HepG2 (cell line): Measurements from ENCODE around the gene GBA2. TPM values are rescaled to one million over a fixed set of nuclear protein-coding genes. Genes with fewer than 3 reads are reported as not detected.

Source experiments
- ATAC-seq: fragments of 200-7000 bp; cut with Tn5 transposase; 3 replicates; pipeline ENCODE4 v1.9.1; 2020; ENCODE audit warnings: mild to moderate bottlenecking, moderate library complexity
- BruUV-seq: library from RNA; stranded (reverse); fragments of 400-500 nt; replicated peaks from 2 replicates; lab custom pipeline; 2021; lab: Mats Ljungman, UMichigan
- CTCF ChIA-PET: fragments of 300-600 bp; formaldehyde crosslinking; extraction: SDS; loops from one replicate; lab custom pipeline; 2021; ENCODE audit warnings: low total read pairs, inconsistent platforms, low intra/inter-chr PET ratio; lab: Yijun Ruan, JAX
- POLR2A ChIA-PET: fragments of 350-600 bp; sonication (Branson Sonifier 250); formaldehyde crosslinking; loops from one replicate; lab custom pipeline; 2020; ENCODE audit warnings: antibody characterized with exemption, inconsistent platforms; lab: Yijun Ruan, JAX
- DNase-seq: peaks from one replicate; pipeline ENCODE4 v3.0.0-alpha.2; 2015; ENCODE audit warnings: low spot score
- FAIRE-seq: peaks from 3 replicates; lab custom pipeline; 2011; peaks lifted over from hg19 to GRCh38; lab: Jason Lieb, UNC
- H2AFZ ChIP-seq: one replicate; pipeline ENCODE4 v1.6.1; 2011; ENCODE audit warnings: low read length, inconsistent platforms
- H3K27ac ChIP-seq: fragments of 300-600 bp; 3 replicates; pipeline ENCODE4 v1.8.0; 2011; ENCODE audit warnings: mixed run types, mild to moderate bottlenecking, mixed read lengths, low read length, inconsistent platforms; ENCODE audit not compliant: insufficient read depth; ENCODE audit errors: extremely low read length
- H3K27me3 ChIP-seq, 2 experiments: fragments of 200-600 bp in 1 of 2; 2 replicates in 1 of 2; 3 replicates in 1 of 2; pipeline versions ENCODE4 v1.6.0 to v1.8.0; 2011; ENCODE audit warnings: low read length in 2 of 2, mild to moderate bottlenecking in 2 of 2, moderate library complexity in 2 of 2, inconsistent platforms in 1 of 2; ENCODE audit not compliant: insufficient read depth in 2 of 2, control insufficient read depth in 1 of 2
- H3K36me3 ChIP-seq, 2 experiments: fragments of 200-600 bp in 1 of 2; replicated peaks in 1 of 2; 2 replicates in 1 of 2; 3 replicates in 1 of 2; pipeline versions ENCODE4 v1.5.1 to v1.8.0; 2011; ENCODE audit warnings: low read length in 2 of 2, inconsistent platforms in 1 of 2; ENCODE audit not compliant: insufficient read depth in 2 of 2, control insufficient read depth in 1 of 2
- H3K4me1 ChIP-seq: 2 replicates; pipeline ENCODE4 v1.5.1; 2012; ENCODE audit warnings: low read length, inconsistent platforms; ENCODE audit not compliant: insufficient read depth
- H3K4me2 ChIP-seq: 2 replicates; pipeline ENCODE4 v1.6.0; 2011; ENCODE audit warnings: low read depth, low read length, inconsistent platforms
- H3K4me3 ChIP-seq, 3 experiments: fragments of 200-600 bp in 1 of 3; sonication (generic), shearing (Covaris generic) in 1 of 3; replicated peaks in 1 of 3; 2 replicates each; pipeline ENCODE4 v1.5.1; 2011 to 2016; ENCODE audit warnings: low read length in 3 of 3, inconsistent platforms in 2 of 3, low read depth in 2 of 3, mild to moderate bottlenecking in 2 of 3, control low read depth in 1 of 3, mixed read lengths in 1 of 3; ENCODE audit not compliant: insufficient read depth in 1 of 3
- H3K79me2 ChIP-seq: one replicate; pipeline ENCODE4 v1.6.1; 2011; ENCODE audit warnings: low read length, inconsistent platforms; ENCODE audit not compliant: insufficient read depth
- H3K9ac ChIP-seq: 2 replicates; pipeline ENCODE4 v1.6.0; 2011; ENCODE audit warnings: mild to moderate bottlenecking, low read depth, low read length, inconsistent platforms; ENCODE audit not compliant: insufficient read depth
- H3K9me3 ChIP-seq: 2 replicates; pipeline ENCODE4 v1.5.1; 2012; ENCODE audit warnings: mild to moderate bottlenecking, low read length
- H4K20me1 ChIP-seq: 2 replicates; pipeline ENCODE4 v1.6.0; 2011; ENCODE audit warnings: inconsistent platforms, mild to moderate bottlenecking, low read length, moderate library complexity; ENCODE audit not compliant: insufficient read depth
- CBX5 ChIP-seq: sonication (generic); formaldehyde crosslinking; IDR thresholded peaks from 2 replicates; pipeline ENCODE4 v1.4.0; 2020; ENCODE audit warnings: missing genetic modification reagents, borderline replicate concordance
- CEBPB ChIP-seq: IDR thresholded peaks from 2 replicates; pipeline ENCODE4 v1.6.1; 2011; ENCODE audit warnings: low read depth, low read length, improper control_type of control experiment, borderline replicate concordance
- MTA3 ChIP-seq: sonication (generic); formaldehyde crosslinking; IDR thresholded peaks from 2 replicates; pipeline ENCODE4 v1.4.0; 2020; ENCODE audit warnings: missing genetic modification reagents
- NCOA1 ChIP-seq: sonication (generic); formaldehyde crosslinking; IDR thresholded peaks from 2 replicates; pipeline ENCODE4 v1.9.0; 2021; ENCODE audit warnings: missing genetic modification reagents
- NCOR1 ChIP-seq: fragments of 200-600 bp; sonication (generic); IDR thresholded peaks from 2 replicates; pipeline ENCODE4 v1.7.0; 2017; ENCODE audit warnings: antibody characterized with exemption, low read length, borderline replicate concordance
- NR1H2 ChIP-seq: sonication (generic); formaldehyde crosslinking; IDR thresholded peaks from 2 replicates; pipeline ENCODE4 v1.8.1; 2022; ENCODE audit warnings: low read depth, missing genetic modification reagents, borderline replicate concordance
- PAWR ChIP-seq: sonication (generic); formaldehyde crosslinking; IDR thresholded peaks from 2 replicates; pipeline ENCODE4 v1.4.0; 2020; ENCODE audit warnings: missing genetic modification reagents, mild to moderate bottlenecking, borderline replicate concordance
- RAD51 ChIP-seq: fragments of 450-650 bp; IDR thresholded peaks from 2 replicates; pipeline ENCODE4 v1.6.1; 2016; ENCODE audit warnings: borderline replicate concordance
- RARA ChIP-seq: IDR thresholded peaks from 2 replicates; pipeline ENCODE4 v1.6.1; 2016; ENCODE audit warnings: missing genetic modification reagents, missing compliant biosample characterization
- SMC3 ChIP-seq: IDR thresholded peaks from 2 replicates; pipeline ENCODE4 v1.6.1; 2011; ENCODE audit warnings: low read length, improper control_type of control experiment
- WIZ ChIP-seq: sonication (generic); formaldehyde crosslinking; IDR thresholded peaks from 2 replicates; pipeline ENCODE4 v1.5.1; 2020; ENCODE audit warnings: mild to moderate bottlenecking, missing genetic modification reagents
- ZFP82 ChIP-seq: sonication (generic); formaldehyde crosslinking; IDR thresholded peaks from 2 replicates; pipeline ENCODE4 v1.5.1; 2020; ENCODE audit warnings: mild to moderate bottlenecking, missing genetic modification reagents, borderline replicate concordance
- ZMYM2 ChIP-seq: sonication (generic); formaldehyde crosslinking; IDR thresholded peaks from 2 replicates; pipeline ENCODE4 v1.8.0; 2022; ENCODE audit warnings: mild to moderate bottlenecking, missing genetic modification reagents
- ZNF354B ChIP-seq: sonication (generic); formaldehyde crosslinking; IDR thresholded peaks from 2 replicates; pipeline ENCODE4 v1.8.0; 2022; ENCODE audit warnings: mild to moderate bottlenecking, missing genetic modification reagents
- WGBS: methylation state at CpG from one replicate; pipeline ENCODE4 v1.1.6; 2017; ENCODE audit warnings: low lambda C conversion rate; 5-methylcytosine and 5-hydroxymethylcytosine counted together
- in situ Hi-C: cut with HindIII; loops from 2 replicates; pipeline ENCODE4 v1.10.0; 2017; ENCODE audit warnings: low pct_unique_long_range_greater_than_20kb; ENCODE audit not compliant: extremely low pct_ligation_motif_present
- intact Hi-C: fragments of 100-400 bp; cut with micrococcal nuclease; formaldehyde crosslinking; loops from one replicate; pipeline ENCODE4 v1.10.0; 2022; ENCODE audit not compliant: unreplicated experiment
- polyA plus RNA-seq, 8 experiments: library from polyadenylated mRNA; depleted of rRNA in 3 of 8; stranded (reverse) in 7 of 8; unstranded in 1 of 8; fragments of >200 nt; fragmentation: Illumina TruSeq in 4 of 8; extraction: Trizol in 4 of 8; gene quantifications; 2 replicates each; pipeline versions ENCODE4 v1.2.1 to v1.2.3, GENCODE V29; 2011 to 2016; ENCODE audit warnings: low read depth in 4 of 8, missing spikeins in 1 of 8, mixed read lengths in 1 of 8; ENCODE audit not compliant: insufficient read depth in 1 of 8
- total RNA-seq, 5 experiments: library from RNA; depleted of rRNA; stranded (reverse); fragments of >200 nt; fragmentation: Illumina TruSeq; extraction: Trizol; gene quantifications; 2 replicates each; pipeline ENCODE4 v1.2.3, GENCODE V29; 2016; ENCODE audit warnings: low read depth in 1 of 5
- TF ChIP-seq, protein P1 (sequence below): sonication (generic); formaldehyde crosslinking; IDR thresholded peaks from 2 replicates; pipeline ENCODE4 v1.8.1; 2023; ENCODE audit warnings: mild to moderate bottlenecking, moderate library complexity, missing genetic modification reagents
- TF ChIP-seq, protein P2 (sequence below): sonication (generic); formaldehyde crosslinking; conservative IDR thresholded peaks from 2 replicates; pipeline ENCODE4 v1.4.0; 2020; ENCODE audit warnings: missing genetic modification reagents
- TF ChIP-seq, protein P3 (sequence below): IDR thresholded peaks from 2 replicates; pipeline ENCODE4 v1.6.1; 2012; ENCODE audit warnings: low read depth, low read length, improper control_type of control experiment

The GBA2 gene
- total and polyA plus RNA-seq, 2 of the 13 experiments (the other 11 are each of a cell fraction or from before 2014, with no cell fraction given), result 37.5 to 86.1 TPM

DNA sequence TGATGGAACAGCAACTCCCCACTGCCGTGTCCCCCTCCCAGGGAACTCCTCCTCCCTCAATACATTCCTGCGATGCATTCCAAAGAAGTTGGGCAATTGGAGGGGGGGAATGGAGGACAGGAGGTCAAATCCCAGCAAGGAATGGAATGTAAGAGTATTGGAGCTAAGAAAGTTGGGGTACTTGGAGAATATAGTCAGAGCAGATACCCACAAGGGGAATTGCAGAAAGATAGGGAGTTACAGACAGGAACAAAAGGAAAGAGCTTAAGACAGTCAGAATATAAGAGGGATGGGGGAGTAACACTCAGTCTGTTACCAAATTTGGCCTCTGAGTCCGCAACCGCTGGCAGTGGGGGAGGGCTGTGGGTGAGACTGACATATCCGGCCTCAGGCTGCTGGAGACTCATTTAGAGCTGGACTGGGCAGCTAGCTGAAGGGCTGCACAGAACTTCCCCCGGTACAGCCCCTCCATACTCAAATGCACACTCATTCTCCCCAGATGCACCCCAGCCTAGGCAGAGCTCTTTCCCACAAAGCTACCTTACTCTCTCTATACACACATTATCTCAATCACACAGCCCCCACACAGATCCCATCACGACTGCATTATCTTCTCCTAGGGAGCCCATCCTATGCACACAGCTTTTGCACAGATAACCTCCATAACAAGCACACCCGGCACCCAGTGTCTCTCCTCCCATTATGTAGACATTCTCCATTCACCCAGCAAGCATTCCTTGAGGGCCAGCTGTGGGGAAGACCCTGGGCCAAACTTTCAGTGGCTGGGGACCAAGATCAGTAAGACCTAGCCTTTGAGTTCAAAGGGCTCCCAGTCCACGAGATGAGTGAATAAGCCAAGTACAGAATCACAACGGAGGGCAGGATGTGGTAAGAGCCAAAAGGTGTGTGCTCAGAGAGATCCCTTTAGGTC, 20.7 kb downstream of the GBA2 start:
- FAIRE-seq, result no peak
- peak overlapping the region; percentile 38 to 98 (median 59) for H3K4me3 ChIP-seq
- peak overlapping the region; percentile 98 for H3K4me2 ChIP-seq
- intact Hi-C loops, result no loop called here
- H3K27me3 ChIP-seq, result no peaks in the 10 kb centered on the region; a peak in 1 of 5 replicates
- peaks cover 54% of the 10 kb centered on the region for H3K4me1 ChIP-seq
- 0 out of 3 replicates have a peak, but pooled peaks have one; percentile 1 for ATAC-seq
- 3% methylated on average over 9 of the region's 10 CpGs for WGBS
- no peak overlapping the region for H2AFZ ChIP-seq
- peaks cover 10 to 30% of the 10 kb centered on the region in 2 experiments for H3K36me3 ChIP-seq
- H3K9ac ChIP-seq, result peak overlapping the region; percentile 58
- BruUV-seq, result no TSS peak
- peak overlapping the region; percentile 77 for H3K27ac ChIP-seq
- no peaks in the 10 kb centered on the region for H3K9me3 ChIP-seq
- H3K79me2 ChIP-seq, result peaks cover 59% of the 10 kb centered on the region
- DNase-seq, result peak; percentile 91
- H4K20me1 ChIP-seq, result peaks cover 30% of the 10 kb centered on the region
- in situ Hi-C loops, result loop anchor here (5.0 kb wide), 1 partner anchor 61 kb away; the partner anchor contains the start of gene ARHGEF39
- ChIA-PET POLR2A (interaction anchor here (0.8 to 3.5 kb wide), 21 partner anchors 8 to 1084 kb away, joined by 3 to 44 read pairs (median 8); partner anchors contain the start of genes ARHGEF39, CCDC107, GBA2 and HINT2), CTCF (no interaction called here)
- 0 out of 2 replicates have a peak, but pooled peaks have one; percentile 42 for TF ChIP-seq WIZ (CRISPR knock-in tag)
- peak; percentile 81 for TF ChIP-seq CEBPB
- peak; percentile 67; the same call in 1 of the 2 replicates for TF ChIP-seq NCOR1
- no peak for TF ChIP-seq NCOA1
- TF ChIP-seq, protein P1, sequence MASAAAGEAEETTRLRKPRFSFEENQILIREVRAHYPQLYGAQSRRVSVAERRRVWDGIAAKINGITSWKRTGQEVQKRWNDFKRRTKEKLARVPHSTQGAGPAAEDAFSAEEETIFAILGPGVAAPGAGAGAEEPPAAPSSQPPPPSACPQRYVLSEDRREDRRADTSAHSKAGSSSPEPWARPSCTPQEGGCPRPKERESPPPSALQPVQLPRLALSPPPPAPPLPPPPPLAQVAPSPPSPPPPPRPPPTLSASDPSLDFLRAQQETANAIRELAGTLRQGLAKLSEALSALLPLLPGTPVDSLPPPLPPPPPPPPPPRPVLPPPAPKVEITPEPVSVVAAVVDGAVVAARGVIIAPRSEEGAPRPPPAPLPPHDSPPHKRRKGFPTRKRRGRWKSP (CRISPR knock-in tag), result no peak
- no peak for TF ChIP-seq NR1H2 (CRISPR knock-in tag)
- no peak for TF ChIP-seq CBX5
- no peak for TF ChIP-seq PAWR (CRISPR knock-in tag)
- no peak for TF ChIP-seq ZNF354B (CRISPR knock-in tag)
- TF ChIP-seq SMC3, result no peak
- TF ChIP-seq ZFP82, result no peak
- TF ChIP-seq, protein P2, sequence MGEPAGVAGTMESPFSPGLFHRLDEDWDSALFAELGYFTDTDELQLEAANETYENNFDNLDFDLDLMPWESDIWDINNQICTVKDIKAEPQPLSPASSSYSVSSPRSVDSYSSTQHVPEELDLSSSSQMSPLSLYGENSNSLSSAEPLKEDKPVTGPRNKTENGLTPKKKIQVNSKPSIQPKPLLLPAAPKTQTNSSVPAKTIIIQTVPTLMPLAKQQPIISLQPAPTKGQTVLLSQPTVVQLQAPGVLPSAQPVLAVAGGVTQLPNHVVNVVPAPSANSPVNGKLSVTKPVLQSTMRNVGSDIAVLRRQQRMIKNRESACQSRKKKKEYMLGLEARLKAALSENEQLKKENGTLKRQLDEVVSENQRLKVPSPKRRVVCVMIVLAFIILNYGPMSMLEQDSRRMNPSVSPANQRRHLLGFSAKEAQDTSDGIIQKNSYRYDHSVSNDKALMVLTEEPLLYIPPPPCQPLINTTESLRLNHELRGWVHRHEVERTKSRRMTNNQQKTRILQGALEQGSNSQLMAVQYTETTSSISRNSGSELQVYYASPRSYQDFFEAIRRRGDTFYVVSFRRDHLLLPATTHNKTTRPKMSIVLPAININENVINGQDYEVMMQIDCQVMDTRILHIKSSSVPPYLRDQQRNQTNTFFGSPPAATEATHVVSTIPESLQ, result no peak
- TF ChIP-seq RARA (CRISPR knock-in tag), result peak; percentile 51; the same call in 1 of the 2 replicates
- no peak for TF ChIP-seq ZMYM2 (CRISPR knock-in tag)
- no peak for TF ChIP-seq MTA3 (CRISPR knock-in tag)
- TF ChIP-seq RAD51, result no peak
- TF ChIP-seq, protein P3, sequence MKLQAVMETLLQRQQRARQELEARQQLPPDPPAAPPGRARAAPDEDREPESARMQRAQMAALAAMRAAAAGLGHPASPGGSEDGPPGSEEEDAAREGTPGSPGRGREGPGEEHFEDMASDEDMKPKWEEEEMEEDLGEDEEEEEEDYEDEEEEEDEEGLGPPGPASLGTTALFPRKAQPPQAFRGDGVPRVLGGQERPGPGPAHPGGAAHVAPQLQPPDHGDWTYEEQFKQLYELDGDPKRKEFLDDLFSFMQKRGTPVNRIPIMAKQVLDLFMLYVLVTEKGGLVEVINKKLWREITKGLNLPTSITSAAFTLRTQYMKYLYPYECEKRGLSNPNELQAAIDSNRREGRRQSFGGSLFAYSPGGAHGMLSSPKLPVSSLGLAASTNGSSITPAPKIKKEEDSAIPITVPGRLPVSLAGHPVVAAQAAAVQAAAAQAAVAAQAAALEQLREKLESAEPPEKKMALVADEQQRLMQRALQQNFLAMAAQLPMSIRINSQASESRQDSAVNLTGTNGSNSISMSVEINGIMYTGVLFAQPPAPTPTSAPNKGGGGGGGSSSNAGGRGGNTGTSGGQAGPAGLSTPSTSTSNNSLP, result no peak
